ENCODE data around the gene ZNF3. TPM values are rescaled to one million over a fixed set of nuclear protein-coding genes. Genes with fewer than 3 reads are reported as not detected.

Gene ZNF3
- total and polyA plus RNA-seq, 2 experiments from 2014 or later, result 23.4 to 48.9 TPM

- no peaks in the 10 kb centered on the region for H3K9me2 ChIP-seq (ENCODE audit: insufficient read depth)
- peaks cover 64% of the 10 kb centered on the region for H3K36me3 Mint-ChIP-seq (ENCODE audit: low read depth)
- no peaks in the 10 kb centered on the region for H3K27me3 ChIP-seq (ENCODE audit: insufficient read depth)
- H3K9me3 Mint-ChIP-seq, result no peaks in the 10 kb centered on the region; the same call in 2 of the 3 replicates
- peaks cover 3% of the 10 kb centered on the region for H3K27me3 Mint-ChIP-seq (ENCODE audit: insufficient read depth, low read depth, poor library complexity)
- DNase-seq (ENCODE audit: low spot score), result no peak
- H4K20me1 ChIP-seq (replicated peaks; ENCODE audit: insufficient read depth), result no peaks in the 10 kb centered on the region; the same call in 1 of the 2 replicates
- no peak overlapping the region for H3K4me3 Mint-ChIP-seq
- no peak overlapping the region for H2AFZ ChIP-seq
- H3K4me1 ChIP-seq (ENCODE audit: insufficient read depth), result no peaks in the 10 kb centered on the region
- H3F3A ChIP-seq (replicated peaks; ENCODE audit: low read depth), result peaks cover 3% of the 10 kb centered on the region; the same call in 1 of the 2 replicates
- no peak overlapping the region for H3K27ac Mint-ChIP-seq
- no peaks in the 10 kb centered on the region for H3K4me1 Mint-ChIP-seq
- peaks cover 27% of the 10 kb centered on the region for H3K36me3 ChIP-seq (ENCODE audit: insufficient read depth)
- H3K4me2 ChIP-seq, result no peak overlapping the region
- TF ChIP-seq CREB1 (CRISPR knock-in tag; IDR thresholded peaks at IDR 0.05; ENCODE audit: low read depth), result no peak
- no peak for TF ChIP-seq ZNF114 (CRISPR knock-in tag; IDR thresholded peaks at IDR 0.05)
- no peak for ATAC-seq
- no peak overlapping the region for H3K27ac ChIP-seq (ENCODE audit: low read depth)
- H3K4me3 ChIP-seq, result no peak overlapping the region
- H3K79me2 ChIP-seq (replicated peaks; ENCODE audit: insufficient read depth), result no peaks in the 10 kb centered on the region
These were observed 45.6 kb downstream of the ZNF3 start for GRCh38 chr7:100035876-100036275.

GRCh38 chr7:100034871-100035510 is 46.5 kb downstream of the ZNF3 start:
- ATAC-seq, result no peak
- Histone ChIP-seq H3K4me3 (no peak overlapping the region), H3K36me3 (ENCODE audit: insufficient read depth) (peaks cover 27% of the 10 kb centered on the region), H3F3A (replicated peaks; ENCODE audit: low read depth) (peaks cover 3% of the 10 kb centered on the region; the same call in 1 of the 2 replicates), H3K4me2 (no peak overlapping the region), H2AFZ (no peak overlapping the region), H4K20me1 (replicated peaks; ENCODE audit: insufficient read depth) (no peaks in the 10 kb centered on the region; the same call in 1 of the 2 replicates), H3K79me2 (replicated peaks; ENCODE audit: insufficient read depth) (no peaks in the 10 kb centered on the region), H3K27me3 (ENCODE audit: insufficient read depth) (no peaks in the 10 kb centered on the region), H3K27ac (ENCODE audit: low read depth) (no peak overlapping the region), H3K4me1 (ENCODE audit: insufficient read depth) (no peaks in the 10 kb centered on the region), H3K9me2 (ENCODE audit: insufficient read depth) (no peaks in the 10 kb centered on the region)
- Mint-ChIP-seq H3K27me3 (ENCODE audit: insufficient read depth, low read depth, poor library complexity) (peaks cover 3% of the 10 kb centered on the region), H3K36me3 (ENCODE audit: low read depth) (peaks cover 73% of the 10 kb centered on the region), H3K4me3 (no peak overlapping the region), H3K9me3 (no peaks in the 10 kb centered on the region; the same call in 2 of the 3 replicates), H3K4me1 (no peaks in the 10 kb centered on the region), H3K27ac (no peak overlapping the region)
- DNase-seq (ENCODE audit: low spot score), result no peak
- TF ChIP-seq ZNF114 (CRISPR knock-in tag; IDR thresholded peaks at IDR 0.05) (no peak), EZH2 (IDR thresholded peaks at IDR 0.05; ENCODE audit: low read depth, unreplicated experiment) (no peak), ETS1 (IDR thresholded peaks at IDR 0.05) (no peak), CTCF (conservative IDR thresholded peaks at IDR 0.05; ENCODE audit: low read depth in 2 of 2) (no peak), NANOG (IDR thresholded peaks at IDR 0.05; ENCODE audit: borderline replicate concordance) (no peak), ZNF462 (CRISPR knock-in tag; IDR thresholded peaks at IDR 0.05) (no peak), EZH2phosphoT487 (IDR thresholded peaks at IDR 0.05; ENCODE audit: unreplicated experiment) (no peak), POLR2AphosphoS5 (IDR thresholded peaks at IDR 0.05; ENCODE audit: low read depth) (no peak)
